Stomach (tissue), 9 donors: ENCODE measurements around the gene ANKRD28. TPM values are rescaled to one million over a fixed set of nuclear protein-coding genes. Genes with fewer than 3 reads are reported as not detected.
"Not testable (repeated sequence)": the region's sequence is repeated elsewhere in the genome, so short reads cannot be mapped to it uniquely, and the experiment has no call there.

Experiments
- DNase-seq, 2 donors: peaks; one replicate each; pipeline versions ENCODE4 v3.0.0 to v3.0.0-alpha.2; 2013 to 2019
- H3K27ac ChIP-seq, 5 donors: fragments of 200-600 bp in 4 of 5; sonication (generic) in 4 of 5; one replicate each; pipeline ENCODE4 v1.5.1; 2013 to 2019; ENCODE audit warnings: mild to moderate bottlenecking in 1 of 5, moderate library complexity in 1 of 5
- H3K27me3 ChIP-seq, 3 donors: fragments of 200-600 bp; sonication (generic); one replicate each; pipeline ENCODE4 v1.5.1; 2017 to 2019; ENCODE audit warnings: mixed run types in 1 of 3
- H3K36me3 ChIP-seq, 4 donors: fragments of 200-600 bp; sonication (generic); 1 replicate in 3 of 4; 2 replicates in 1 of 4; pipeline ENCODE4 v1.5.1; 2016 to 2019
- H3K4me1 ChIP-seq, 4 donors: fragments of 200-600 bp; sonication (generic); one replicate each; pipeline ENCODE4 v1.5.1; 2016 to 2019
- H3K4me3 ChIP-seq, 4 donors: fragments of 200-600 bp; sonication (generic) in 3 of 4; one replicate each; pipeline ENCODE4 v1.5.1; 2016 to 2019; ENCODE audit warnings: mild to moderate bottlenecking in 1 of 4
- H3K9me3 ChIP-seq, 4 donors: fragments of 200-600 bp; sonication (generic); one replicate each; pipeline ENCODE4 v1.5.1; 2016 to 2019
- CTCF ChIP-seq, 7 experiments: fragments of 450-650 bp in 4 of 7; fragments of 200-600 bp in 3 of 7; sonication (generic) in 3 of 7; IDR thresholded peaks; one replicate each; pipeline ENCODE4 v1.5.1; 2016 to 2019; ENCODE audit warnings: antibody characterized with exemption in 7 of 7, control low read depth in 2 of 7, mild to moderate bottlenecking in 1 of 7
- EP300 ChIP-seq: sonication (generic); formaldehyde crosslinking; IDR thresholded peaks from one replicate; pipeline ENCODE4 v1.6.1; 2017; ENCODE audit warnings: antibody characterized with exemption
- POLR2A ChIP-seq, 4 donors: fragments of 450-650 bp; IDR thresholded peaks; one replicate each; pipeline ENCODE4 v1.6.1; 2016; ENCODE audit warnings: antibody characterized with exemption in 4 of 4, control low read depth in 2 of 4, mild to moderate bottlenecking in 1 of 4, moderate library complexity in 1 of 4
- POLR2AphosphoS5 ChIP-seq, 3 donors: sonication (generic); formaldehyde crosslinking; IDR thresholded peaks; one replicate each; pipeline ENCODE4 v1.6.1; 2016; ENCODE audit warnings: antibody characterized with exemption in 3 of 3
- WGBS, 5 donors: extraction: QIAGEN DNeasy Blood & Tissue Kit in 3 of 5; methylation state at CpG; one replicate each; pipeline versions ENCODE4 v1.1.5 to v1.1.7; 2013 to 2018; 5-methylcytosine and 5-hydroxymethylcytosine counted together
- intact Hi-C: fragments of 100-400 bp; cut with DNase I; formaldehyde crosslinking; loops from one replicate; pipeline ENCODE4 v1.15.1; 2023; ENCODE audit warnings: low total_unique reads
- polyA plus RNA-seq, 3 donors: library from polyadenylated mRNA; stranded (reverse); fragments of 200-250 nt; gene quantifications; one replicate each; pipeline ENCODE4 v1.2.3, GENCODE V29; 2013
- total RNA-seq, 5 donors: library from RNA; depleted of rRNA; stranded (reverse); fragments of >200 nt; gene quantifications; one replicate each; pipeline versions ENCODE4 v1.1.0 to v1.2.3, GENCODE V29; 2014 to 2016
- donor health status: healthy with polysubstance abuse.
- donor health status: Bipolar disorder and iron deficiency.
- donor health status: healthy.

The ANKRD28 gene
- total and polyA plus RNA-seq, 8 donors = 6.8 to 102 (median 16.6) TPM

- H3K9me3 ChIP-seq = no peaks in the 10 kb centered on the region
- H3K36me3 ChIP-seq = peaks cover 0 to 19% (median 7%) of the 10 kb centered on the region in 4 donors
- H3K4me1 ChIP-seq = peaks cover 0 to 26% (median 17%) of the 10 kb centered on the region in 4 donors
- intact Hi-C loops = no loop called here
- no peak for TF ChIP-seq POLR2A (IDR thresholded peaks at IDR 0.05)
- no peak for TF ChIP-seq CTCF (IDR thresholded peaks at IDR 0.05)
- TF ChIP-seq EP300 = no peak
- no peak for TF ChIP-seq POLR2AphosphoS5 (IDR thresholded peaks at IDR 0.05)
- no peak for DNase-seq
- H3K27me3 ChIP-seq = no peaks in the 10 kb centered on the region
- WGBS, 5 donors = 69 to 82% (median 79%) methylated on average over 1 of the region's 1 CpG
- H3K27ac ChIP-seq = no peak overlapping the region
- no peak overlapping the region for H3K4me3 ChIP-seq
Measured at GRCh38 chr3:15755181-15755580, 42.6 kb downstream of the ANKRD28 start.

- no peak for TF ChIP-seq EP300
- TF ChIP-seq CTCF (IDR thresholded peaks at IDR 0.05) = no peak
- no peak for TF ChIP-seq POLR2A (IDR thresholded peaks at IDR 0.05)
- TF ChIP-seq POLR2AphosphoS5 (IDR thresholded peaks at IDR 0.05) = no peak
- Histone ChIP-seq H3K36me3 (peaks cover 0 to 27% (median 14%) of the 10 kb centered on the region in 4 donors), H3K9me3 (no peaks in the 10 kb centered on the region), H3K27me3 (no peaks in the 10 kb centered on the region), H3K27ac (peak overlapping the region in 1 of 5 donors; percentile 3), H3K4me1 (peaks cover 0 to 26% (median 17%) of the 10 kb centered on the region in 4 donors), H3K4me3 (no peak overlapping the region)
- no peak for DNase-seq
- WGBS, 5 donors = 88 to 93% (median 90%) methylated on average over 2 of the region's 2 CpGs
- intact Hi-C loops = no loop called here
Measured at GRCh38 chr3:15754047-15754446, 43.7 kb downstream of the ANKRD28 start.

GRCh38 chr3:15753056-15753710 lies 44.6 kb downstream of the ANKRD28 start:
- no peak for TF ChIP-seq CTCF (IDR thresholded peaks at IDR 0.05)
- peak in 1 of 3 donors; percentile 48 for TF ChIP-seq POLR2AphosphoS5 (IDR thresholded peaks at IDR 0.05)
- peak in 1 of 2 donors; percentile 42 for DNase-seq
- intact Hi-C loops = no loop called here
- peak overlapping the region in 2 of 5 donors; percentile 3 to 7 for H3K27ac ChIP-seq
- no peaks in the 10 kb centered on the region for H3K9me3 ChIP-seq
- peaks cover 0 to 25% (median 16%) of the 10 kb centered on the region in 4 donors for H3K36me3 ChIP-seq
- H3K4me3 ChIP-seq = no peak overlapping the region
- H3K27me3 ChIP-seq = no peaks in the 10 kb centered on the region
- 19 to 39% (median 33%) methylated on average over 5 of the region's 5 CpGs for WGBS, 5 donors
- H3K4me1 ChIP-seq = peaks cover 0 to 26% (median 17%) of the 10 kb centered on the region in 4 donors

GRCh38 chr3:15750879-15751278 lies 46.9 kb downstream of the ANKRD28 start:
- no peak for DNase-seq
- no peak overlapping the region for H3K4me3 ChIP-seq
- TF ChIP-seq POLR2A (IDR thresholded peaks at IDR 0.05) (no peak), EP300 (no peak)
- WGBS, 5 donors = 76 to 92% (median 87%) methylated on average over 2 of the region's 2 CpGs
- H3K9me3 ChIP-seq = no peaks in the 10 kb centered on the region
- peaks cover 0 to 31% (median 21%) of the 10 kb centered on the region in 4 donors for H3K4me1 ChIP-seq
- H3K27ac ChIP-seq = no peak overlapping the region
- no peaks in the 10 kb centered on the region for H3K27me3 ChIP-seq
- intact Hi-C loops = no loop called here
- H3K36me3 ChIP-seq = peaks cover 0 to 29% (median 14%) of the 10 kb centered on the region in 4 donors

- H3K36me3 ChIP-seq = peaks cover 0 to 29% (median 14%) of the 10 kb centered on the region in 4 donors
- peaks cover 0 to 28% (median 18%) of the 10 kb centered on the region in 4 donors for H3K4me1 ChIP-seq
- DNase-seq = no peak
- no peak overlapping the region for H3K4me3 ChIP-seq
- no peaks in the 10 kb centered on the region for H3K27me3 ChIP-seq
- TF ChIP-seq POLR2AphosphoS5 (IDR thresholded peaks at IDR 0.05) (no peak), CTCF (IDR thresholded peaks at IDR 0.05) (no peak), POLR2A (IDR thresholded peaks at IDR 0.05) (no peak), EP300 (no peak)
- intact Hi-C loops = no loop called here
- no peak overlapping the region for H3K27ac ChIP-seq
- 92 to 99% (median 97%) methylated on average over 3 of the region's 3 CpGs for WGBS, 5 donors
- no peaks in the 10 kb centered on the region for H3K9me3 ChIP-seq
Measured at GRCh38 chr3:15750143-15750542, 47.6 kb downstream of the ANKRD28 start.

- H3K4me1 ChIP-seq, H3K4me3 ChIP-seq, H3K27ac ChIP-seq, DNase-seq, H3K9me3 ChIP-seq, intact Hi-C loops, H3K27me3 ChIP-seq: not testable (repeated sequence)
- 84 to 93% (median 89%) methylated on average over 2 of the region's 2 CpGs for WGBS, 5 donors
- peaks cover 0 to 24% (median 12%) of the 10 kb centered on the region in 4 donors for H3K36me3 ChIP-seq
Measured at GRCh38 chr3:15745896-15746295, 51.9 kb downstream of the ANKRD28 start.
